HG02840 (cell line): ENCODE measurements around the gene MYH9.
"Not testable (repeated sequence)": the region's sequence is repeated elsewhere in the genome, so short reads cannot be mapped to it uniquely, and the experiment has no call there.

Source experiments
- ATAC-seq: cut with Tn5 transposase; IDR thresholded peaks from one replicate; pipeline ENCODE4 v1.9.1; 2021; ENCODE audit warnings: mild to moderate bottlenecking, moderate library complexity, moderate number of reproducible peaks; ENCODE audit not compliant: unreplicated experiment, low FRiP score

MYH9 gene

DNA sequence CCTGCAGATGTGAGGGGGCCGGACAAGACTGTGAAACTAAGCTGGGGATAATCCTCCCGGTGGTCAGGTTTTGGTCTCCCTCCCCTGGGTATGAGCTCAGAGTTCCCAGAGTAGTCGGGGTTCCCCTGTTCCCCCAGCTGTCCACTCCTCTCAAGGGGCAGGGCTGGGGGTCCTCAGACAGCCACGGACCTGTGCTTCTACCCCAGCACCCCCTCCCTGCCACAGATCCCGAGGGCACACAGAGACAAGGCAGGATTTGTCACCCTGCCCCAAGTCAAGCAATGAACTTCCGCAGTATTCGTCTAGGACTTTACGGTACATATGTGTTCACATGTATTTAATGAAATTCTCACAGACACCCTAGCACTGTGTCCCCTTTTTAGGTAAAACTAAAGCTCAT lies 89.6 kb downstream of the MYH9 start:
- no peak for ATAC-seq

DNA sequence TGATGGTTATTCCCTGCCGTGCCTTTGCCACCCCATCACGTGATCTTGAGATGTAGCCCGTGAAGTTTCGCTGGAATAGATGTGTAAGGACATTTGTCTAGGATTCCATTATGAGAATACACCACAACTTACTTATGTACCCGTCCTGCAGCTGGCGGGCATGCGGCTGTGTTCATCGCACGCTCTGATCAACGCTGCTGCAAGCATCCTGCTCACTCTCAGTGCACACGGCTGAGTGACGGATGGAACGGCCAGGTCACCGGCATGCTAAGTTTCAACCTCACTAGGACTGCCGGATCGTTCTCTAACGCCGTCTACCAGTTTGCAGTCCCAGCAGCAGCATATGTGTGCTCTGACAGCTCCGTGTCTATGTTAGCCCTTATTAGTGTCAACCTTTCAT lies 90.2 kb downstream of the MYH9 start:
- ATAC-seq = no peak

- no peak for ATAC-seq
These were observed 91.1 kb downstream of the MYH9 start for GRCh38 chr22:36296690-36297089.

GRCh38 chr22:36295247-36295646 lies 92.5 kb downstream of the MYH9 start:
- no peak for ATAC-seq

- no peak for ATAC-seq
These were observed 93.0 kb downstream of the MYH9 start for GRCh38 chr22:36294801-36295200.

DNA sequence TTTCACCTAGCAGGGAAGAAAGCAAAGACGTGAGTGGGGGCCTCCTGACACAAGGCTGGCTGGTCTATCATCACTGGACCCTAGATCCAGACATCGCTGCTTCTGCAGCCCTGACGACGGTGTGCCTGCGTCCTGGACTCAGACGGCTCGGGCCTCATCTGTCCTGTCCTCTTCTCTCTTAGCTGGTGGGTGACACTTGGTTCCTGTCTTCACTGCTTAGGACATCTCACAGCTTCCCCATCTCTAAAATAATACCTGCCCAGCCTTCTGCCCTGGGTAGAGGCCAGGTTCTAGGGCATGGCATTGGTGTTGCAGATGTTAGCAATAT lies 93.5 kb downstream of the MYH9 start:
- ATAC-seq = no peak

DNA sequence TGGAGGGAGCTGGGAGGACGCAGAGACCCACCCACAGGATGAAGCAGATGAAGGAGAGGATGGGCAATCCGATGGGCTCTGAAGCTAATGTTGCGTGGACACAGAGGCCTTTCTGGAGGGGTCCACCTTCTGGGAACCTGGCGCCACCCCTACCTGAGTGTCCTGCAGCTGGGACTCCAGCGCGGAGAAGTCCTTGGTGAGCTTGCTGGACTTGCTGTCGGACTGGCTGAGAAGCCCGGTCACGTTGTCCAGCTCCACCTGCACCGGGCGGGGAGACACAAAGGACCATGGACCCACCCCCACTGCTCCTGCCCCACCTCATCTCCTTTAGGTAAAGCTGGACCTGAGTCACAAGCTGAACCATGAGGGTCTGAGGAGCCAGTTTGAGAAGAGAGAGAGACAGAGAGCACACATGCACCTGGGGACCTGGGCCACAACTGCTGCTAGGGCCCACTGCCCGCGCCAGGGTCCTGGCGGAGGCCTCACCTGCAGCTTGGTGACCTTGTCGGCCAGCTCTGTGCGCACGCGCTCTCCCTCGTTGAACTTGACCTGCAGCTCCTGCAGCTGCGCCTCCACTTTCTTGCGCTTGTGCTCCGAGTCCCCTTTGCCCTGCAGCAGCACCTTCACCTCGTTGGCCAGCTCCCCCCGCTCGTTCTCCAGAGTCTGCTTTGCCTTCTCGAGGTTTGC lies 94.0 kb downstream of the MYH9 start:
- ATAC-seq = no peak

DNA sequence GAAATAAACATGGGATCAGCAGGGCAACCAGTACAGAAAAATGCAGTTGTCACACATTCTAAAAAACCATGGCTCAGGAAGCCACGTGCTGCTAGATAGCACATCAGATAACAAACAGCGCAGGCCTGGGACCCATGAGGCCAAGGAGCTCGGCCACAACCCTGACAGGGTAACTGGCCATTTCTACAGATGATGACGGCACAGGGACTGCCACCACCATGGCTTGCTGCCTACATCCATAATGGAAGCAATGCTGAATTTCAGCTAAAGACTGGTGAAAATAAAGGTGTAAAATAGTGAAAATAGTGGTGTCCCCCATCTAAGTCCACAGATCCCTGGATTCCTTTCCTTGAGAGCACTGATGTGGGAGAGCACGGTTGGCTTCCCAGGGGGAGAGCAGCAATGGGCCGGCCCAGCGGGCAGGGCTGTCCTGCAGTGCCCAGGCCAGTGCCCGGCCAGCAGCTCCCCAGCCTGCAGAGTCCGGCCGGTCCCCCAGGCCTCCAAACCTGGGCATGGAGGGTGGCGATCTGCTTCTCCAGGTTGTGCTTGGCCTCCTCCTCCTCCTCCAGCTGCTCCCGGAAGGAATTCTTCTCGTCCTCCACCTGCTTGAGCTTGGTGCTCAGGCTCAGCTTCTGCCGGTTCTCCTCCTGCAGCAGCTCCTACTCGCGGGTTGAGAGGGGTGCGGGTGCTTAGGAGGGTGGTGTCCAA lies 94.8 kb downstream of the MYH9 start:
- no peak for ATAC-seq

GRCh38 chr22:36291831-36292740 lies 95.7 kb downstream of the MYH9 start:
- no peak for ATAC-seq

DNA sequence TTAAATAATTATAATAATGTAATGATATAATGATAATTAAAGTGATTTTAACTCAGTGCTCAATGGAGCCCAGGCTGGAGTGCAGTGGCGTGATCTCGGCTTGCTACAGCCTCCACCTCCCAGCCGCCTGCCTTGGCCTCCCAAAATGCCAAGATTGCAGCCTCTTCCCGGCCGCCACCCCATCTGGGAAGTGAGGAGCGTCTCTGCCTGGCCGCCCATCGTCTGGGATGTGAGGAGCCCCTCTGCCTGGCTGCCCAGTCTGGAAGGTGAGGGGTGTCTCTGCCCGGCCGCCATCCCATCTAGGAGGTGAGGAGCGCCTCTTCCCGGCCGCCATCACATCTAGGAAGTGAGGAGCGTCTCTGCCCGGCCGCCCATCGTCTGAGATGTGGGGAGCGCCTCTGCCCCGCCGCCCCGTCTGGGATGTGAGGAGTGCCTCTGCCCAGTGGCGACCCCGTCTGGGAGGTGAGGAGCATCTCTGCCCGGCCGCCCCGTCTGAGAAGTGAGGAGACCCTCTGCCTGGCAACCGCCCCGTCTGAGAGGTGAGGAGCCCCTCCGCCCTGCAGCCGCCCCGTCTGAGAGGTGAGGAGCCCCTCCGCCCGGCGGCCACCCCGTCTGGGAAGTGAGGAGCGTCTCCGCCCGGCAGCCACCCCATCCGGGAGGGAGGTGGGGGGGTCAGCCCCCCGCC lies 97.2 kb downstream of the MYH9 start:
- ATAC-seq = not testable (repeated sequence)

DNA sequence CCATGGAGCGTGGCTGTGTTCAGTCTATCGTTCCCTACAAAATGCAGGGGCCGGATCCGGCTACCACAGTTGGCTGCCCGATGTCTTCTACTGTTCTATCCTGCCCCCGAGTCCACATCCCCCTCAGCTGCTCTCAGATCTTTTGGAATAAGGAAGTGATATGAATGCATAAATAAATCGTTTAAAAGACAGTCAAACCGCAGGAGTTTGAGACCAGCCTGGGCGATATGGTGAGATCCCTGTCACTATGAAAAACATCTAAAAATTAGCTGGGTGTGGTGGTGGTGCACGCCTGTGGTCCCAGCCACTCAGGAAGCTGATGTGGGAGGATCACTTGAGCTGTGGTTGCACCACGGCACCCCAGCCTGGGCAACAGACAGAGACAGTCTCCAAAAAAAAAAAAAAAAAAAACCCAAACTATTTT lies 97.8 kb downstream of the MYH9 start:
- not testable (repeated sequence) for ATAC-seq

DNA sequence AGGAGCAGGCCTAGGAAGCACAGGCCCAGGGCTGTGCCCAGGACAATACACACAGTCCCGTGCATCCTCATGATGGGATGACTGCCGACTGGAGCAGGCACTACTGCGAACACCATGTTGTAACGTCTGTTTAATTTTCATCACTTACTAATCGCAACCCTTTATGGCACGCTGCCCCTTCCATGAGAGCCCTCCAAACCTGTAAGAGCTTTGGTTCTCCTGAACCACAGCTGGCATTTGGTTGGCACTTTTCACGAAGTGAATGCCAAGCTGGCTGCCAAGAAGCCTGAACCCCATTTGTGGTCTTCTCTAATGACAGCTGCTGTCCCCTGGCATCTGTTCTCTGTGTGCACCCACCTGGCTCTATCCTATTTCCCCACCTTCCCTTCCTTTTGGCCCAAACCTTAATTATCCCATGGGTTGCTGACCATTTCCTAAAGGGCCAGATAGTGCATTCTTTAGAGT lies 98.3 kb downstream of the MYH9 start:
- no peak for ATAC-seq

- no peak for ATAC-seq
These were observed 99.0 kb downstream of the MYH9 start for GRCh38 chr22:36288571-36289405.

DNA sequence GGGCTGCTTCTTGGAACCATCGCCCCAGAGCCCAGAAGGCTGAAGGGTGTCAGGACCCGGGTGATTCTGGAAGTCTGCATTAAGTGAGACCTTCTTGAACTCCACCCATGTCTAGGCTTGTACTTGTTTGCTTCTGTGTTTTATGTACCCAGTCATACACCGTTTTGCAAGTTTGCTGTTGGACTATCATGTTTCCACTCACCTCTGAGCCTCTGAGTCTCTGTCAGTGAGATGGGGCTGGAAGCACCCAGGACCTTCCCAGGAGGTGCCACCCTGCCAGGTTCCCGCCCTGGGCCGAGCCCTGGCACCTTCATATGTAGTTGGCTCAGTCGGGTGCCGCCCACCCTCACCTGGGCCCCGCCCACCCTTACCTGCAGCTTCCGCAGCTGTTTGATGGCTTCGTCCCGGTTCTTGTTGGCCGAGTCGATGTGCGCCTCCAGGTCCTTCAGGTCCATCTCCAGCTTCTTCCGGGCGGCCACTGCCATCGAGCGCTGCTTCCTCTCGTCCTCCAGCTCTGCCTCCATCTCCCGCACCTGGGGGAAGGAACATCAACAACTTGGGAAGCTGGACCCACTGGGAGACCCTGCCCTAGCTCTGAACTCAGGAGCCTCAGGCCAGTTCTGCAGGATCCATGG lies 99.8 kb downstream of the MYH9 start:
- no peak for ATAC-seq

DNA sequence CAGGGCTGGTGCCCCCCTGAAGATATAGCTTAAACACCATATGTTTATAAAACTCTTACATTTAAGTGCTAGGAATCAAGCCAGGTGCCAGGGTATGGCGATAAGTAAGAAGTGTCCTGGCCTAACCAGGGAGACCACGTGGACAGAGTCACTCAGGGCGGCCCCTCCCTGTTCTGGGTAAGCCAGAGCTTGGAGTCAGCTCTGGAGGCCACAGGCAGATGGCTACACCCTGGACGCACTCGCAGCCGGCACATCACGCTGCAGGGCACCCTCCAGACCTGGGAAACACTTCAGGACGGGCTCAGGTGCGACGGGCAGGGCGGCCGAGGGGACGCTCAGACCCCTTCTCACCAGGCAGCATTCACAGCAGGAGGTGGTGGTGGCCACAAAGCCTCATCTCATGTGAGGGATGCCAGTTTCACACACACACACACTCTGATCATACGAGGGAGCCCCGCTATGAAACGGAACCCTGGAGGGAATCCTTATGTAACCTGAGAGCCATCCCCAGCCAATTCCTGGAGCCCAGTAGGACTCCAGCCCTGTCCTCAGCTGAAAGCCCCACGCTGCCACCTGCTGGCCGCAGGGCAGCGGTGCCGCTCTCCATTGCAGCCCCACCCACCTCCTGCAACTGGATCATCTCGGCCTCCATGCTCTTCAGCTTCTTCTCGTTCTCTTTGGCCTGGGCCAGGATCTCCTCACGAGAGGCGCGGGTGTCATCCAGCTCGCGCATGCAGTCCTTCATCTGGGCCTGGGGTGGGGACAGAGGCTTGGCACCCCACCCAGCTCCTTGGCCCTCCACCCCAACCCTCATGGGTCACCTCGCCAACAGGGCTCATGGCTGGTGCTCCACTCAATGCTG lies 101.4 kb downstream of the MYH9 start:
- ATAC-seq = no peak

GRCh38 chr22:36285545-36285944 lies 102.2 kb downstream of the MYH9 start:
- ATAC-seq = no peak

DNA sequence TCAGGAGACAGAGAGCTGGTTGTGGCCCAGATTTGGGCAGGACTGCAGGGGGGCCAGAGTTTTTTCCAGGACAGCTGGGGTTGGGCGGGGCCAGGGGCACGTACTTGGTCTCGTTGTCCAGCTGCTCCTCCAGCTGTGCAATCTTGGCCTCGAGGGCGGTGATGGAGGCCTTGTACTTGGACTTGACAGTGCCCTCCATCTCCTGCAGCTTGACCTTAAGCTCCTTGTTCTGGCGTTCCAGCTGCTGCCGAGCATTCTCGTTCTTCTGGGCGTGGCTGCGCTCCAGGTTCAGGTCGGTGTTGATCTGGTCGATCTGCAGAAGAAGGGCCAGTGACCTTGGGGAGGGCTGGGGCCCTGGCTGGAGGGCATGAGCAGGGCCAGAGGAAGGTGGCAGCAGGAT lies 102.8 kb downstream of the MYH9 start:
- ATAC-seq = no peak

GRCh38 chr22:36284171-36284571 lies 103.6 kb downstream of the MYH9 start:
- no peak for ATAC-seq
